Measurements from ENCODE around the gene LAMA3. TPM values are rescaled to one million over a fixed set of nuclear protein-coding genes. Genes with fewer than 3 reads are reported as not detected.

Gene LAMA3
- total RNA-seq, 2 donors from 2014 or later, result 30.1 to 34.2 TPM

- no peak for ATAC-seq (ENCODE audit: insufficient number of reproducible peaks, low FRiP score, low read depth)
- Histone ChIP-seq H3K4me3 (no peak overlapping the region), H3K4me1 (ENCODE audit: control insufficient read depth in 1 of 2, low read depth in 2 of 2) (no peaks in the 10 kb centered on the region), H3K9me3 (no peaks in the 10 kb centered on the region), H3K27ac (no peak overlapping the region), H3K27me3 (replicated peaks; ENCODE audit: insufficient read depth) (no peaks in the 10 kb centered on the region), H3K36me3 (no peaks in the 10 kb centered on the region)
- TF ChIP-seq, protein P1, sequence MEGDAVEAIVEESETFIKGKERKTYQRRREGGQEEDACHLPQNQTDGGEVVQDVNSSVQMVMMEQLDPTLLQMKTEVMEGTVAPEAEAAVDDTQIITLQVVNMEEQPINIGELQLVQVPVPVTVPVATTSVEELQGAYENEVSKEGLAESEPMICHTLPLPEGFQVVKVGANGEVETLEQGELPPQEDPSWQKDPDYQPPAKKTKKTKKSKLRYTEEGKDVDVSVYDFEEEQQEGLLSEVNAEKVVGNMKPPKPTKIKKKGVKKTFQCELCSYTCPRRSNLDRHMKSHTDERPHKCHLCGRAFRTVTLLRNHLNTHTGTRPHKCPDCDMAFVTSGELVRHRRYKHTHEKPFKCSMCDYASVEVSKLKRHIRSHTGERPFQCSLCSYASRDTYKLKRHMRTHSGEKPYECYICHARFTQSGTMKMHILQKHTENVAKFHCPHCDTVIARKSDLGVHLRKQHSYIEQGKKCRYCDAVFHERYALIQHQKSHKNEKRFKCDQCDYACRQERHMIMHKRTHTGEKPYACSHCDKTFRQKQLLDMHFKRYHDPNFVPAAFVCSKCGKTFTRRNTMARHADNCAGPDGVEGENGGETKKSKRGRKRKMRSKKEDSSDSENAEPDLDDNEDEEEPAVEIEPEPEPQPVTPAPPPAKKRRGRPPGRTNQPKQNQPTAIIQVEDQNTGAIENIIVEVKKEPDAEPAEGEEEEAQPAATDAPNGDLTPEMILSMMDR (IDR thresholded peaks at IDR 0.05), result no peak
- DNase-seq (ENCODE audit: low spot score), result no peak
These were observed 38.0 kb upstream of the LAMA3 start for GRCh38 chr18:23650968-23651927.

- H3K4me3 ChIP-seq, result no peak overlapping the region
- H3K27ac ChIP-seq, result no peak overlapping the region
- no peaks in the 10 kb centered on the region for H3K4me1 ChIP-seq (ENCODE audit: control insufficient read depth in 1 of 2, low read depth in 2 of 2)
- no peak for ATAC-seq (ENCODE audit: insufficient number of reproducible peaks, low FRiP score, low read depth)
- TF ChIP-seq, protein P1 (IDR thresholded peaks at IDR 0.05), result no peak
- no peaks in the 10 kb centered on the region for H3K36me3 ChIP-seq
- DNase-seq (ENCODE audit: low spot score), result no peak
- no peaks in the 10 kb centered on the region for H3K27me3 ChIP-seq (replicated peaks; ENCODE audit: insufficient read depth)
- H3K9me3 ChIP-seq, result no peaks in the 10 kb centered on the region
These were observed 37.0 kb upstream of the LAMA3 start for GRCh38 chr18:23652232-23652631.

GRCh38 chr18:23658285-23658684 is 31.0 kb upstream of the LAMA3 start:
- TF ChIP-seq, protein P1 (IDR thresholded peaks at IDR 0.05), result no peak
- H3K27ac ChIP-seq, result no peak overlapping the region
- no peaks in the 10 kb centered on the region for H3K9me3 ChIP-seq
- ATAC-seq (ENCODE audit: insufficient number of reproducible peaks, low FRiP score, low read depth), result no peak
- H3K27me3 ChIP-seq (replicated peaks; ENCODE audit: insufficient read depth), result peaks cover 12% of the 10 kb centered on the region
- H3K4me3 ChIP-seq, result no peak overlapping the region
- H3K36me3 ChIP-seq, result no peaks in the 10 kb centered on the region
- peaks cover 0 to 12% of the 10 kb centered on the region in 2 donors for H3K4me1 ChIP-seq (ENCODE audit: control insufficient read depth in 1 of 2, low read depth in 2 of 2)
- no peak for DNase-seq (ENCODE audit: low spot score)

DNA sequence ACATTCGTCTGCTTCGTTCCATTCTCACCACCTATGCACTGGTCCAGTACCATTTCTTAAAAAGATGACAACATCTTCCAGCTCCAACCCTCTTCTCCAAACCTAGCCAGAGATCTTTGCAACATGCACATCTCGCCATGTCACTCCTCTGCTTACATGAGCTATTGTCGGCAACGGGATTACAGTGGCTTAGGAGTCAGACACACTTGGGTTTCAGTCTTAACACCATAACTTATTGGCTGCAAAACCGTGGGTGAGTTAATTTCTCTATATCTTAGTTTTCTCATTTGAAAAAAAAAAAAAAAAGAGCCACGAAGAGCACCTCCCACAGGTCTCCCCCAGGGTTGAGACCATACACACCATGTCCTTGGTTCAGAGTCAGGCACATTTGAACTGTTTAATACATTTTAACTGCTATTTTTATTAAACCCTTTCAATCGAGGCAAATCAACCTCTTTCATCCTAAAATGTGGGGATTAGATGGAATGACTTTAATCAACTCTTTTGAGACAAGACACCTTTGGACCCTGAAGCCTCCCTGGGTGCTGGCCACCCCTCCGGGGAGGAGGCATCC is 27.4 kb upstream of the LAMA3 start:
- H3K9me3 ChIP-seq, result no peaks in the 10 kb centered on the region
- H3K27me3 ChIP-seq (replicated peaks; ENCODE audit: insufficient read depth), result peaks cover 12% of the 10 kb centered on the region
- H3K4me3 ChIP-seq, result peak overlapping the region; percentile 70
- H3K36me3 ChIP-seq, result no peaks in the 10 kb centered on the region
- H3K27ac ChIP-seq, result no peak overlapping the region
- H3K4me1 ChIP-seq (ENCODE audit: control insufficient read depth in 1 of 2, low read depth in 2 of 2), result peaks cover 0 to 16% of the 10 kb centered on the region in 2 donors
- no peak for DNase-seq (ENCODE audit: low spot score)
- no peak for ATAC-seq (ENCODE audit: insufficient number of reproducible peaks, low FRiP score, low read depth)
- TF ChIP-seq, protein P1 (IDR thresholded peaks at IDR 0.05), result no peak
